GM21786 (cell line): ENCODE results near the gene SUCLG2.
"Not testable (repeated sequence)": the region's sequence is repeated elsewhere in the genome, so short reads cannot be mapped to it uniquely, and the experiment has no call there.

Experiments
- ATAC-seq: cut with Tn5 transposase; IDR thresholded peaks from one replicate; pipeline ENCODE4 v1.9.1; 2021; ENCODE audit not compliant: unreplicated experiment

The SUCLG2 gene

DNA sequence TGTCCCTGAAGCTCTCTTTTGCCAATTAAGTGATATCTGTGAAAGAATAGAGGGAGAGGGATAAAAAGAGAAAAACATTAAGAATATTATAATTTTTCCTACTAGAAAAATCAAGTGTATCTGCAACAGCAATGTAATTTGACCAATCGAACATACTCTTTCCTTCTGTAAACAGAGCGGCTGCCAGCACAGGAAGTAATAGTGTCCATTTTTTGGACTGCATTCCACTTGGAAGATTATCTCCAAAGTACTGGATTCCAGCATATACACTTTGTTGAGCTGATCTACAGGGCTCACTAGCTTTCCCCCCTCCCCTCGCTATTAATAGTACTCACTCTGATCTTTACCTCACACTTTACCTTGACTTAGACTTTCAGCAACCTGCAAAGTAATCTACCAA, 90.4 kb downstream of the SUCLG2 start:
- ATAC-seq: no peak

DNA sequence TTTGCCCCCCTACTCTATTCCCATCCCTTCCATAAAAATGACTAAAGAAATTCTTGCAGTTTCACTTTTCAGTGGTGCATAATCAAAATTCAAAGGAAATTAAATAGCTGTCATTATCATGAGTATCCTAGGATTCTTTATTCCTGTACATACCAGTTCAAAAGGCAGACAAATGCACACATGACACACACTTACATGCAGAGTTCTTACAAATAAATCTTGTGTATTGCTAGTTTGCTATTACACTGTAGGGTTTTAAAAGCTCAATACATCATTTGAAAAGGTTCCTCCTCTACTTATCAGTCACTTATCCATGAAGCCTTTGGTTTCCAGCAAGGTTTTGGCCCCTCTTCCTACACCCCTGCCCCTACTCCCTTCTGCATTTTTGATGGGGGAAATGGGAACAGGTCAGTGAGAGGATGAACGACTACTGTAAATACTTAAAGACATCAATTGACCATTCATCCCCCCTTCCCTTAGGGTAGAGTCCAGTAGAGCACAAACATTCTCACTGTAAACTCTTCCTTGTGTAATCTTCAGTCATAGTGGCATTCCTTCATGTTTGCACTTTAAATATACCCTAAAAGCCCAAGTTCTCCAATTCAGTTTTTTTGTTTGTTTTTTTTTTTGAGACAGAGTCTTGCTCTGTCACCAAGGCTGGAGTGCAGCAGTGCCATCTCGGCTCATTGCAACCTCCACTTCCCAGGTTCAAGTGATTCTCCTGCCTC, 92.6 kb downstream of the SUCLG2 start:
- ATAC-seq: no peak

- ATAC-seq: no peak
These were observed 93.1 kb downstream of the SUCLG2 start for GRCh38 chr3:67561266-67561665.

- no peak for ATAC-seq
These were observed 95.3 kb downstream of the SUCLG2 start for GRCh38 chr3:67559029-67559605.

GRCh38 chr3:67558426-67558825, 96.0 kb downstream of the SUCLG2 start:
- ATAC-seq: no peak

GRCh38 chr3:67557848-67558355, 96.5 kb downstream of the SUCLG2 start:
- ATAC-seq: no peak

DNA sequence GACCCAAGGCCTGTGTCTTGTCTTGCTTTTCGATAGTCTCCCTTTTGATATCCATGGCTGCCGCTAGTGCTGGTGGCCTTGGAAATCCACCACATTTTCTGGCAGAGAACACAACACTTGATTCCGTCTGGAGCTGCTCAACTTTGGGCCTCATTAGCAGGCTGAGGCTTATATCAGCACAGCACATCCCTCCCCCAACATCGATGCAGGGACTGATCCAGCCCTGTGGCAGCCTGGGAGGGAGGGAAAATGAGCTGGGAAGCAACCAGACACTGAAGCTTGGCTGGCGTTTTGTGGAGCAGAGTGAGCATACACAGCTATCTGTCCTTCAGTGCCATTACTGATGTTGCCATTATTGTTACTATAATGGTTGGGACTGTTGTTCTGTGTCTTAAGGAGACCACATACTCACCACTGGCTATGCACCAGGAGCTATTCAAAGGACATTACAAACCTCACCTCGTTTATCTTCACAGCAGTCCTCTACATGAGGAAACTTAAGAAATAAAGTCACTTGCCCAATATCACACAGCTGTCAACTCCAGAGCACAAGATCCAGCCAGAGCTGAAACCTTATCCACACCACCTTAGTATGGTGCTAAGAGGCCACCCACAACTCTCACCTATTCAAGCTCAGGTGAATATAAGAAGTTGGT, 102.9 kb downstream of the SUCLG2 start:
- no peak for ATAC-seq

GRCh38 chr3:67550541-67550940, 103.9 kb downstream of the SUCLG2 start:
- no peak for ATAC-seq

- not testable (repeated sequence) for ATAC-seq
These were observed 111.7 kb downstream of the SUCLG2 start for GRCh38 chr3:67542502-67543250.

DNA sequence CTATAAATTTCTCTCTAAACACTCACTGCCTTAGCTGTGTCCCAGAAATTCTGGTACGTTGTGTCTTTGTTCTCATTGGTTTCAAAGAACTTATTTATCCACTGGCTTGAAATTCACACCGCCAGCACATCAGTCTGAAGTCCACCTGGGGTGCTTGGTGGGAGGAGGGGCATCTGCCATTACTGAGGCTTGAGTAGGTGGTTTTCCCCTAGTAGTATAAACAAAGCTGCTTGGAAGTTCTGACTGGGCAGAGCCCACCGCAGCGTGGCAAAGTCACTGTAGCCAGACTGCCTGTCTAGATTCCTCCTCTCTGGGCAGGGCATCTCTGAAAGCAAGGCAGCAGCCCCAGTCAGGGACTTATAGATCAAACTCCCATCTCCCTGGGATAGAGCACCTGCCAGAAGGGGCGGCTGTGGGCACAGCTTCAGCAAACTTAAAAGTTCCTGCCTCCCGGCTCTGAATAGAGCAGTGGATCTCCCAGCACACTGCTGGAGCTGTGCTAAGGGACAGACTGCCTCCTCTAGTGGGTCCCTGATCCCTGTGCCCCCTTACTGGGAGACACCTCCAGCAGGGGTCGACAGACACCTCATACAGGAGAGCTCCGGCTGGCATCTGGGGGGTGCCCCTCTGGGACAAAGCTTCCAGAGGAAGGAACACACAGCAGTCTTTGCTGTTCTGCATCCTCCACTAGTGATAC, 114.1 kb downstream of the SUCLG2 start:
- no peak for ATAC-seq

DNA sequence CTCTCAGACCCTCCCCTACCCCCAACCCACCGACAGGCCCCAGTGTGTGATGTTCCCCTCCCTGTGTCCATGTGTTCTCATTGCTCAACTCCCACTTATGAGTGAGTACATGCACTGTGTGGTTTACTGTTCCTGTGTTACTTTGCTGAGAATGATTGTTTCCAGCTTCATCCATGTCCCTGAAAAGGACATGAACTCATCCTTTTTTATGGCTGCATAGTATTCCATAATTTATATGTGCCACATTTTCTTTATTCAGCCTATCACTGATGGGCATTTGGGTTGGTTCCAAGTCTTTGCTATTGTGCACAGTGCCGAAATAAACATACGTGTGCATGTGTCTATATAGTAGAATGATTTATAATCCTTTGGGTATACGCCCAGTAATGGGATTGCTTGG, 117.2 kb downstream of the SUCLG2 start:
- ATAC-seq: not testable (repeated sequence)

DNA sequence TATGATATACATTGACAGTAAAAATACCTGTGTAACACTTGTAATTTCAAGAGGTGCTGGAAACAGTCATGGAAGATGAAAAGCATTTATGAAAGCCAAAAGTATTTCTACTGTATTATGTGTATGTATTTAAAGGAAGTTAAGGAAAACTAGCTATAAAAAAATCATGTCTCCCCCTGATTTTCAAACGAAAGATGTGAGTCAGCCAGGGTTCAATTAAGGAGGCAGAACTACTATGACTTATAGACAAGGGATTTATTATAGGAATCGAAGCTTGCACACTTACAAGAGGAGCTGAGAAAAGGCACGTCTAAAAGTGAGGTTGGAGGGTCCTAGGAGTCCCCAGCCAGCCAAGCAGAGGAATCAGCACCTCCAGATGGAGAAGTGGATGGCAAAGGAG, 119.4 kb downstream of the SUCLG2 start:
- ATAC-seq: no peak

DNA sequence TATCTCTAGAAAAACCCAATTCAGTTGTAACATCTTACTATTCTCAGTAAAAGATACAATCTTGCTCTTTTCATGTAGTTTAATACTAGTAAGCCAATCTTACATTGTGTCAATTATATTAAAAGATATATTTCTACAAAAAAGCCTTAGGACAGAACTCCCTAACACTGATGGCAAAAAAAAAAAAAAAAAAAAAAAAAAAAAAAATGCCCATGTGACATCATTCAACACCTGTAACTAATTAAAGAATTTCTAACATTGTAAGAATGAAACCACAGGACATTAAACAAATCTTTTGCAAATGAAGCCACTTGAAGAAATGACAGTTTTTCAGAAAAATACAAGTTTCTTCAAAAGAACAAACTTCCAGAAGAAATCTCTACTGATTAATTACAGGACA, 119.8 kb downstream of the SUCLG2 start:
- ATAC-seq: no peak

- ATAC-seq: no peak
These were observed 123.0 kb downstream of the SUCLG2 start for GRCh38 chr3:67531181-67532101.

- ATAC-seq: no peak
These were observed 124.5 kb downstream of the SUCLG2 start for GRCh38 chr3:67529915-67530314.

GRCh38 chr3:67529337-67529736, 125.1 kb downstream of the SUCLG2 start:
- ATAC-seq: no peak

DNA sequence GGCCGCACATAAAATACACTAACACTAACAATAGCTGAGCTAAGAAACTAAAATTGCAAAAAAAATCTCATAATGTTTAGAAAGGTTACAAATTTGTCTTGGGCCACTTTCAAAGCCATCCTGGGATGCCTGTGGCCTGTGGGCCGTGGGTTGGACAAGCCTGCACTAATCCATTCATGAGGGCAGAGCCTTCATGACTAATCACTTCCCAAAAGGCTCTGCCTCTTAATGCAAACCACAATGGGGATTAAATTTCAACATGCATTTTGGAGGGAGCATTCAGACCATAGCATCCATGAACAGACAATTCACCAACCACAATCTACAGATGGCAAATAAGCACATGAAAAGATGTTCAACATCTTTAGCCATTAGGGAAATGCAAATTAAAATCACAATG, 128.2 kb downstream of the SUCLG2 start:
- ATAC-seq: no peak

GRCh38 chr3:67524046-67524445, 130.4 kb downstream of the SUCLG2 start:
- ATAC-seq: no peak

DNA sequence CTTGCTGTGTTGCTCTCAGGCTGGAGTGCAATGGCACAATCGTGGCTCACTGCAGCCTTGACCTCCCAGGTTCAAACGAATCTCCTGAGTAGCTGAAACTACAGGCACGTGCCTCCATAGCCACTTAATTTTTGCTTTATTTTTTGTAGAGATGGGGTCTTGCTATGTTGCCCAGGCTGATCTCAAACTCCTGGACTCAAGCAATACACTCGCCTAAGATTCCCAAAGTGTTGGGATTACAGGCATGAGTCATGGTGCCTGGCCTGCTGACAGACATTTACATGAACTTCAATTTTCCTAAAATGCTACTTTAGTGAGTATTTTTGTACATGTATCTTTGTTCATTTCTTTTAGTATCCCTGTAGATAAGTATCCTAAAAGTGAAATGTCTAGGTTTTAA, 132.3 kb downstream of the SUCLG2 start:
- ATAC-seq: no peak
